Measurements from ENCODE around the gene CKAP2L. TPM values are rescaled to one million over a fixed set of nuclear protein-coding genes. Genes with fewer than 3 reads are reported as not detected.
A peak's percentile ranks its signal among the peaks of the same experiment; 100 is the strongest.

Gene CKAP2L
- total and polyA plus RNA-seq, 7 donors = under 0.01 to 3.0 (median 0.54) TPM; not detected in 2

GRCh38 chr2:112765251-112765650 is 842 bp upstream of the CKAP2L start:
- no peak for DNase-seq
- Histone ChIP-seq H3K27ac (peak overlapping the region in 1 of 4 donors; percentile 51), H3K27me3 (no peaks in the 10 kb centered on the region), H3K9me3 (no peaks in the 10 kb centered on the region), H3K36me3 (no peaks in the 10 kb centered on the region), H3K4me3 (peak overlapping the region; percentile 58 to 75 (median 71)), H3K4me1 (peaks cover 0 to 16% (median 13%) of the 10 kb centered on the region in 4 donors)
- intact Hi-C loops (cut with DNase I) = no loop called here
- no peak for TF ChIP-seq POLR2A (IDR thresholded peaks at IDR 0.05)
- no peak for TF ChIP-seq CTCF (IDR thresholded peaks at IDR 0.05)
- TF ChIP-seq EP300 (IDR thresholded peaks at IDR 0.05) = no peak
- TF ChIP-seq POLR2AphosphoS5 (IDR thresholded peaks at IDR 0.05) = no peak
- 48 to 69% methylated on average over 4 of the region's 4 CpGs for WGBS, 2 donors

GRCh38 chr2:112762276-112762675 is 2.1 kb downstream of the CKAP2L start:
- intact Hi-C loops (cut with DNase I) = no loop called here
- 96% methylated on average over 4 of the region's 4 CpGs for WGBS, 2 donors

GRCh38 chr2:112760149-112760548 is 4.3 kb downstream of the CKAP2L start:
- Histone ChIP-seq H3K4me1 (peaks cover 0 to 16% (median 10%) of the 10 kb centered on the region in 4 donors), H3K36me3 (no peaks in the 10 kb centered on the region), H3K27ac (no peak overlapping the region), H3K27me3 (no peaks in the 10 kb centered on the region), H3K9me3 (no peaks in the 10 kb centered on the region), H3K4me3 (no peak overlapping the region)
- intact Hi-C loops (cut with DNase I) = no loop called here
- DNase-seq = no peak
- no peak for TF ChIP-seq EP300 (IDR thresholded peaks at IDR 0.05)
- no peak for TF ChIP-seq POLR2AphosphoS5 (IDR thresholded peaks at IDR 0.05)
- TF ChIP-seq POLR2A (IDR thresholded peaks at IDR 0.05) = no peak
- no peak for TF ChIP-seq CTCF (IDR thresholded peaks at IDR 0.05)
- 90 to 91% methylated on average over 1 of the region's 1 CpG for WGBS, 2 donors

More at GRCh38 chr2:112762276-112762675, 2.1 kb downstream of the CKAP2L start:
- Histone ChIP-seq H3K9me3 (no peaks in the 10 kb centered on the region), H3K27ac (no peak overlapping the region), H3K36me3 (no peaks in the 10 kb centered on the region), H3K4me3 (no peak overlapping the region), H3K27me3 (no peaks in the 10 kb centered on the region), H3K4me1 (peaks cover 0 to 20% (median 13%) of the 10 kb centered on the region in 4 donors)
- TF ChIP-seq EP300 (IDR thresholded peaks at IDR 0.05) (no peak), POLR2AphosphoS5 (IDR thresholded peaks at IDR 0.05) (no peak), POLR2A (IDR thresholded peaks at IDR 0.05) (no peak), CTCF (IDR thresholded peaks at IDR 0.05) (no peak)
- no peak for DNase-seq

GRCh38 chr2:112758711-112759110 is 5.7 kb downstream of the CKAP2L start:
- 82 to 87% methylated on average over 2 of the region's 2 CpGs for WGBS, 2 donors
- Histone ChIP-seq H3K9me3 (no peaks in the 10 kb centered on the region), H3K27me3 (no peaks in the 10 kb centered on the region), H3K4me1 (peaks cover 0 to 6% (median under 1%) of the 10 kb centered on the region in 4 donors), H3K27ac (no peak overlapping the region), H3K36me3 (no peaks in the 10 kb centered on the region), H3K4me3 (no peak overlapping the region)
- intact Hi-C loops (cut with DNase I) = no loop called here
- no peak for DNase-seq
- TF ChIP-seq POLR2A (IDR thresholded peaks at IDR 0.05) (no peak), POLR2AphosphoS5 (IDR thresholded peaks at IDR 0.05) (no peak), CTCF (IDR thresholded peaks at IDR 0.05) (no peak), EP300 (IDR thresholded peaks at IDR 0.05) (no peak)

GRCh38 chr2:112757265-112757664 is 7.1 kb downstream of the CKAP2L start:
- no peak for DNase-seq
- Histone ChIP-seq H3K27me3 (no peaks in the 10 kb centered on the region), H3K4me1 (peaks cover 0 to 5% (median 0%) of the 10 kb centered on the region in 4 donors), H3K27ac (no peak overlapping the region), H3K9me3 (no peaks in the 10 kb centered on the region), H3K36me3 (no peaks in the 10 kb centered on the region), H3K4me3 (no peak overlapping the region)
- TF ChIP-seq EP300 (IDR thresholded peaks at IDR 0.05) (no peak), CTCF (IDR thresholded peaks at IDR 0.05) (no peak), POLR2AphosphoS5 (IDR thresholded peaks at IDR 0.05) (no peak), POLR2A (IDR thresholded peaks at IDR 0.05) (no peak)
- intact Hi-C loops (cut with DNase I) = no loop called here
- 94 to 95% methylated on average over 3 of the region's 3 CpGs for WGBS, 2 donors

Measured in sigmoid colon (tissue), 7 donors.